CD14-positive monocyte (primary cell): ENCODE data around the gene CASK. TPM values are rescaled to one million over a fixed set of nuclear protein-coding genes. Genes with fewer than 3 reads are reported as not detected.

Experiments used
- DNase-seq, 3 donors: peaks; one replicate each; pipeline ENCODE4 v3.0.0-alpha.2; 2011 to 2022
- H2AFZ ChIP-seq: 2 replicates; pipeline ENCODE4 v1.6.0; 2012; ENCODE audit warnings: mild to moderate bottlenecking, low read depth, low read length, inconsistent platforms; ENCODE audit not compliant: insufficient read depth, poor library complexity, severe bottlenecking
- H3K27ac ChIP-seq, 2 donors: 1 replicate in 1 of 2; 2 replicates in 1 of 2; pipeline ENCODE4 v1.5.1; 2012 to 2013; ENCODE audit warnings: low read length in 2 of 2, control low read depth in 1 of 2, inconsistent platforms in 1 of 2, low read depth in 1 of 2, mild to moderate bottlenecking in 1 of 2
- H3K27me3 ChIP-seq, 2 donors: one replicate each; pipeline versions ENCODE4 v1.6.0 to v1.6.1; 2011 to 2013; ENCODE audit warnings: low read length in 2 of 2; ENCODE audit not compliant: control insufficient read depth in 2 of 2, insufficient read depth in 2 of 2
- H3K36me3 ChIP-seq, 2 donors: replicated peaks in 1 of 2; 1 replicate in 1 of 2; 2 replicates in 1 of 2; pipeline versions ENCODE4 v1.5.1 to v1.6.1; 2012 to 2013; ENCODE audit warnings: low read length in 2 of 2, control low read depth in 1 of 2, inconsistent platforms in 1 of 2, mild to moderate bottlenecking in 1 of 2; ENCODE audit not compliant: insufficient read depth in 2 of 2, control insufficient read depth in 1 of 2
- H3K4me1 ChIP-seq, 2 donors: 1 replicate in 1 of 2; 2 replicates in 1 of 2; pipeline versions ENCODE4 v1.5.1 to v1.6.1; 2012 to 2013; ENCODE audit warnings: low read length in 2 of 2, control low read depth in 1 of 2, inconsistent platforms in 1 of 2, mild to moderate bottlenecking in 1 of 2, moderate library complexity in 1 of 2; ENCODE audit not compliant: insufficient read depth in 2 of 2, control insufficient read depth in 1 of 2
- H3K4me2 ChIP-seq: replicated peaks from 2 replicates; pipeline ENCODE3; 2012; ENCODE audit warnings: low read length, moderate library complexity, mild to moderate bottlenecking; ENCODE audit not compliant: poor library complexity, severe bottlenecking; ENCODE audit errors: extremely low read depth
- H3K4me3 ChIP-seq, 3 experiments: fragments of 200-600 bp in 1 of 3; sonication (generic) in 1 of 3; replicated peaks in 1 of 3; 1 replicate in 2 of 3; 2 replicates in 1 of 3; pipeline ENCODE4 v1.5.1; 2011 to 2013; ENCODE audit warnings: low read length in 3 of 3, mild to moderate bottlenecking in 3 of 3, control low read depth in 2 of 3, low read depth in 2 of 3, inconsistent platforms in 1 of 3, moderate library complexity in 1 of 3
- H3K79me2 ChIP-seq: 2 replicates; pipeline ENCODE4 v1.6.0; 2012; ENCODE audit warnings: mild to moderate bottlenecking, control low read depth, inconsistent platforms, low read length, moderate library complexity; ENCODE audit not compliant: insufficient read depth
- H3K9ac ChIP-seq: 2 replicates; pipeline ENCODE4 v1.6.0; 2017; ENCODE audit warnings: low read length, mild to moderate bottlenecking; ENCODE audit not compliant: insufficient read depth, poor library complexity, severe bottlenecking
- H3K9me3 ChIP-seq, 2 donors: replicated peaks in 1 of 2; 1 replicate in 1 of 2; 2 replicates in 1 of 2; pipeline versions ENCODE4 v1.5.1 to v1.6.1; 2012 to 2013; ENCODE audit warnings: low read length in 2 of 2, control low read depth in 1 of 2; ENCODE audit not compliant: control insufficient read depth in 1 of 2, insufficient read depth in 1 of 2
- H4K20me1 ChIP-seq: 2 replicates; pipeline ENCODE4 v1.6.0; 2012; ENCODE audit warnings: mild to moderate bottlenecking, low read length, control low read depth, moderate library complexity; ENCODE audit not compliant: insufficient read depth
- H3K27ac Mint-ChIP-seq, 7 donors: one replicate each; pipeline ENCODE4 v1.8.0; 2020; ENCODE audit warnings: mild to moderate bottlenecking in 7 of 7, mixed read lengths in 7 of 7, moderate library complexity in 6 of 7, inconsistent platforms in 2 of 7
- H3K27me3 Mint-ChIP-seq, 3 donors: one replicate each; pipeline ENCODE4 v1.8.0; 2021 to 2022; ENCODE audit warnings: low read depth in 3 of 3, mild to moderate bottlenecking in 3 of 3, mixed read lengths in 3 of 3, moderate library complexity in 3 of 3, inconsistent platforms in 1 of 3
- H3K36me3 Mint-ChIP-seq, 2 donors: one replicate each; pipeline ENCODE4 v1.8.0; 2020; ENCODE audit warnings: mixed read lengths in 2 of 2, inconsistent platforms in 1 of 2, mild to moderate bottlenecking in 1 of 2
- H3K4me1 Mint-ChIP-seq: one replicate; pipeline ENCODE4 v1.8.0; 2020; ENCODE audit warnings: mild to moderate bottlenecking, mixed read lengths
- H3K4me3 Mint-ChIP-seq, 2 donors: one replicate each; pipeline ENCODE4 v1.8.0; 2020; ENCODE audit warnings: mild to moderate bottlenecking in 2 of 2, mixed read lengths in 2 of 2, moderate library complexity in 1 of 2
- H3K9me3 Mint-ChIP-seq, 7 donors: one replicate each; pipeline ENCODE4 v1.8.0; 2020 to 2022; ENCODE audit warnings: mixed read lengths in 7 of 7, mild to moderate bottlenecking in 6 of 7, moderate library complexity in 6 of 7, inconsistent platforms in 2 of 7
- WGBS: methylation state at CpG from one replicate; pipeline ENCODE4 v1.1.5; 2013; ENCODE audit warnings: missing lambda C conversion rate; ENCODE audit not compliant: insufficient coverage; 5-methylcytosine and 5-hydroxymethylcytosine counted together
- intact Hi-C, 2 donors: fragments of 100-400 bp; cut with micrococcal nuclease; formaldehyde crosslinking; loops; one replicate each; pipeline versions ENCODE4 v1.15.0 to v1.15.1; 2023
- polyA plus RNA-seq, 3 donors: library from polyadenylated mRNA; depleted of rRNA in 1 of 3; unstranded in 2 of 3; stranded (reverse) in 1 of 3; fragments of 300-500 nt in 2 of 3; fragments of >200 nt in 1 of 3; fragmentation: Illumina TruSeq in 2 of 3; gene quantifications; 1 replicate in 2 of 3; 2 replicates in 1 of 3; pipeline ENCODE4 v1.2.3, GENCODE V29; 2012 to 2021
- TF ChIP-seq, protein P1 (sequence below): fragments of 200-600 bp; IDR thresholded peaks from one replicate; pipeline ENCODE4 v1.8.0; 2022; ENCODE audit warnings: antibody characterized with exemption, mild to moderate bottlenecking

The CASK gene
- polyA plus RNA-seq, 3 donors = 0.48 to 7.4 (median 2.5) TPM

DNA sequence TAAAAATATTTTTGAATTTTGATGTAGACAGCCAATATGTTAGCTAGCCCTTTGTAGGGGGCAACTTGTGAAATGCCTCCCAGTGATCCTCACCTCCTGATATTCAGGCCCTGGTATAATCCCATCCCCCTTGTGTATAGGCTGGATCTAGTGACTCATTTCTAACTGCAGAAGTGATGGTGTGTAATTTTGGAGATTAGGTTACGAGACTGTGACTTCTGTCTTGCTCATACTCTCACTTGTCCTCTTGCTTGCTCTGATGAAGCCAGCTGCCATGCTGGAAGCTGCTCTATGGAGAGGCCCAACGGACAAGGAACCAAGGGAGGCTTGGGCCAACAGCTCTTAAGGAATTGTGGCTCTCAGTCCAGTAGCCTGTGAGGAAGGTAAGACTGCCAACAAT, 137.7 kb downstream of the CASK start:
- no peaks in the 10 kb centered on the region for H3K4me1 ChIP-seq
- DNase-seq = no peak
- H3K27me3 Mint-ChIP-seq = peaks cover 0 to 6% (median 0%) of the 10 kb centered on the region in 3 donors
- no peak overlapping the region for H2AFZ ChIP-seq
- H3K27me3 ChIP-seq = no peaks in the 10 kb centered on the region
- no peaks in the 10 kb centered on the region for H3K9me3 ChIP-seq
- H3K27ac ChIP-seq = no peak overlapping the region
- no peak overlapping the region for H3K4me3 ChIP-seq
- H4K20me1 ChIP-seq = no peaks in the 10 kb centered on the region
- H3K4me1 Mint-ChIP-seq = peaks cover 8% of the 10 kb centered on the region
- no peak overlapping the region for H3K9ac ChIP-seq
- H3K9me3 Mint-ChIP-seq = peaks cover 0 to 2% (median 0%) of the 10 kb centered on the region in 7 donors
- H3K36me3 Mint-ChIP-seq = peaks cover 0 to 10% of the 10 kb centered on the region in 2 donors
- H3K4me2 ChIP-seq = no peak overlapping the region
- intact Hi-C loops = no loop called here
- H3K36me3 ChIP-seq = peaks cover 0 to 7% of the 10 kb centered on the region in 2 donors
- H3K79me2 ChIP-seq = no peaks in the 10 kb centered on the region
- no peak overlapping the region for H3K4me3 Mint-ChIP-seq
- H3K27ac Mint-ChIP-seq = no peak overlapping the region
- WGBS = no CpG with 5 or more reads among the region's 2 CpGs
- TF ChIP-seq, protein P1, sequence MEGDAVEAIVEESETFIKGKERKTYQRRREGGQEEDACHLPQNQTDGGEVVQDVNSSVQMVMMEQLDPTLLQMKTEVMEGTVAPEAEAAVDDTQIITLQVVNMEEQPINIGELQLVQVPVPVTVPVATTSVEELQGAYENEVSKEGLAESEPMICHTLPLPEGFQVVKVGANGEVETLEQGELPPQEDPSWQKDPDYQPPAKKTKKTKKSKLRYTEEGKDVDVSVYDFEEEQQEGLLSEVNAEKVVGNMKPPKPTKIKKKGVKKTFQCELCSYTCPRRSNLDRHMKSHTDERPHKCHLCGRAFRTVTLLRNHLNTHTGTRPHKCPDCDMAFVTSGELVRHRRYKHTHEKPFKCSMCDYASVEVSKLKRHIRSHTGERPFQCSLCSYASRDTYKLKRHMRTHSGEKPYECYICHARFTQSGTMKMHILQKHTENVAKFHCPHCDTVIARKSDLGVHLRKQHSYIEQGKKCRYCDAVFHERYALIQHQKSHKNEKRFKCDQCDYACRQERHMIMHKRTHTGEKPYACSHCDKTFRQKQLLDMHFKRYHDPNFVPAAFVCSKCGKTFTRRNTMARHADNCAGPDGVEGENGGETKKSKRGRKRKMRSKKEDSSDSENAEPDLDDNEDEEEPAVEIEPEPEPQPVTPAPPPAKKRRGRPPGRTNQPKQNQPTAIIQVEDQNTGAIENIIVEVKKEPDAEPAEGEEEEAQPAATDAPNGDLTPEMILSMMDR = no peak

DNA sequence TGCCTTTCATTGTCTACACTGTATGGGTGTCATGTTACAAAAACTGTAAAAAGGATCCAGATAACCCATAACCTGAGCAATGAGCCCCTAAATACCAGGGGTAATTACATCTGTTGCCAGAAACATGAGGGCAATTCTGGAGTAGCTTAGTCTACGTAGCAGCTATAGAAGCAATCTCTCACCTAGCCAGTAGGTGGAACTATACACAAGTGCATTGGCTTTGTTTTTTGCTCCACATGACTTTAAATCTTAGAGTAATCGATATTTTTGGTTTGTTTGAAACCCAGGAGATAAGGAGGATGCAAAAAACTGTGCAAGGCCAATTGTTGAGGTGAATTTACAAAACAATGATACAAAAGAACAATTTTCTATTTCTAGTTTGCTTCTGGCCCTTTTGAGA, 141.9 kb downstream of the CASK start:
- Histone ChIP-seq H3K9me3 (no peaks in the 10 kb centered on the region), H3K4me2 (no peak overlapping the region), H3K79me2 (no peaks in the 10 kb centered on the region), H3K4me3 (no peak overlapping the region), H3K36me3 (peaks cover 0 to 7% of the 10 kb centered on the region in 2 donors), H3K27me3 (no peaks in the 10 kb centered on the region), H3K27ac (no peak overlapping the region), H3K9ac (no peak overlapping the region), H2AFZ (no peak overlapping the region), H4K20me1 (no peaks in the 10 kb centered on the region), H3K4me1 (no peaks in the 10 kb centered on the region)
- Mint-ChIP-seq H3K27ac (no peak overlapping the region), H3K4me3 (no peak overlapping the region), H3K36me3 (peaks cover 0 to 10% of the 10 kb centered on the region in 2 donors), H3K4me1 (no peaks in the 10 kb centered on the region), H3K9me3 (peaks cover 0 to 2% (median 0%) of the 10 kb centered on the region in 7 donors), H3K27me3 (peaks cover 0 to 4% (median 0%) of the 10 kb centered on the region in 3 donors)
- DNase-seq = peak in 2 of 3 donors; percentile 6 to 14
- intact Hi-C loops = no loop called here
- WGBS = no CpG with 5 or more reads among the region's 2 CpGs
- TF ChIP-seq, protein P1 = peak; percentile 63
